NK-92 (cell line): ENCODE data around the gene PIK3R1.

Experiments used
- DNase-seq: peaks from one replicate; lab custom pipeline; 2025; ENCODE audit not compliant: unreplicated experiment; lab: John Stamatoyannopoulos, UW

PIK3R1 gene

GRCh38 chr5:68268852-68269130, 53.2 kb downstream of the PIK3R1 start:
- DNase-seq: no peak

GRCh38 chr5:68269820-68270219, 54.3 kb downstream of the PIK3R1 start:
- no peak for DNase-seq

GRCh38 chr5:68270399-68270975, 54.9 kb downstream of the PIK3R1 start:
- DNase-seq: no peak

GRCh38 chr5:68271124-68271523, 55.6 kb downstream of the PIK3R1 start:
- DNase-seq: no peak

- DNase-seq: no peak
Observed at GRCh38 chr5:68272289-68272688, 56.7 kb downstream of the PIK3R1 start.

- DNase-seq: no peak
Observed at GRCh38 chr5:68273717-68274409, 58.3 kb downstream of the PIK3R1 start.

- no peak for DNase-seq
Observed at GRCh38 chr5:68274847-68275651, 59.5 kb downstream of the PIK3R1 start.

GRCh38 chr5:68276740-68277139, 61.2 kb downstream of the PIK3R1 start:
- DNase-seq: no peak

- DNase-seq: no peak
Observed at GRCh38 chr5:68277431-68277830, 61.9 kb downstream of the PIK3R1 start.

GRCh38 chr5:68279984-68280383, 64.4 kb downstream of the PIK3R1 start:
- DNase-seq: no peak

- DNase-seq: no peak
Observed at GRCh38 chr5:68282001-68282400, 66.4 kb downstream of the PIK3R1 start.

- DNase-seq: no peak
Observed at GRCh38 chr5:68283766-68284165, 68.2 kb downstream of the PIK3R1 start.

GRCh38 chr5:68285075-68285840, 69.7 kb downstream of the PIK3R1 start:
- DNase-seq: no peak

- no peak for DNase-seq
Observed at GRCh38 chr5:68285851-68286611, 70.5 kb downstream of the PIK3R1 start.

GRCh38 chr5:68286612-68286912, 71.0 kb downstream of the PIK3R1 start:
- no peak for DNase-seq

- DNase-seq: no peak
Observed at GRCh38 chr5:68287631-68287975, 72.0 kb downstream of the PIK3R1 start.

- no peak for DNase-seq
Observed at GRCh38 chr5:68287976-68288706, 72.6 kb downstream of the PIK3R1 start.

- no peak for DNase-seq
Observed at GRCh38 chr5:68288707-68289134, 73.2 kb downstream of the PIK3R1 start.

- DNase-seq: no peak
Observed at GRCh38 chr5:68289498-68289897, 73.9 kb downstream of the PIK3R1 start.

- DNase-seq: no peak
Observed at GRCh38 chr5:68290260-68290674, 74.7 kb downstream of the PIK3R1 start.
